HG02938 (cell line): ENCODE results near the gene TMSB4X.
A peak's percentile ranks its signal among the peaks of the same experiment; 100 is the strongest.
"Not testable (repeated sequence)": the region's sequence is repeated elsewhere in the genome, so short reads cannot be mapped to it uniquely, and the experiment has no call there.

Experiments used
- ATAC-seq: cut with Tn5 transposase; IDR thresholded peaks from one replicate; pipeline ENCODE4 v1.9.1; 2021; ENCODE audit warnings: mild to moderate bottlenecking, moderate library complexity; ENCODE audit not compliant: unreplicated experiment

The TMSB4X gene

DNA sequence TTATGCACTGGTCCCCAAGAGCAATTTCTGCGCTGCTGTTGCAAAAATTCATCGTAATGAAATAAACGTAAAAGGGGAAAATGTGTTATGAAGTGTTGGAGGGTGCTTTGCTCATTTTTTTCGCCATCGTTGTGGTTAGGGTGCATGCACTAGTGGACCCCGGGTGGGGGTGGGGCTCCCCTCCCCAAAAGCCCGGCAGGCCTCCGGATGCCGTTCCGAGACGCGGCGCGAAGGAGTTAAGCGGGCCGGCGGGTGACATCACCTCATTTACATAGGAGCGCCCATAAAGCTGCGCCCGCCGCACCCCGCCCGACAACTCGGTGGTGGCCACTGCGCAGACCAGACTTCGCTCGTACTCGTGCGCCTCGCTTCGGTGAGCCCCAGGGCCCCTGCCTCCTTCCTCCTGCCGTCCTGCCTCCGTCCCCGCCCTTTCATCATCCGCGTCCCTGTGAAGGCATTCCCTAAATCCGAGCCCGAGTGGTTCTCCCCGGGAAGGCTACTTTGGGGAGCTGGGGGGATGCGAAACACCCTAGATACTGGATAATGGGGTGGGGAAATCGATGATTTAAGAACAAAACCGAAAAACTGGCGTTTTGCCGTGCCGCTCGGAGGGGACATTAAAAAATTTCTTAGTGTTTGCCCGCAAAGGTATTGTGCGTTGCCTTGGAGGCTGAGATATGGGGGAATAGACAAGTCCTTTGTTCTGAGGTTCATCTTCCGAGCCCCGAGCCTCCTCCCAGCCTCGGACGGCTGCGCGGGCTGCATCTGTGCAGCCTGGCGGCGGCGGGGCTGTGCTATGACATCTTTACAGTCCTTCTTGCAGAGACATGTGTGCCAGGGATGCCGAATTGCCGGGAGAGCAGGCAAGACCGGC lies at the start of gene TMSB4X:
Gene TMSB4X (plus strand): TSS at position 315 of the 874 bp plus-strand sequence.
- peak; percentile 38 for ATAC-seq

DNA sequence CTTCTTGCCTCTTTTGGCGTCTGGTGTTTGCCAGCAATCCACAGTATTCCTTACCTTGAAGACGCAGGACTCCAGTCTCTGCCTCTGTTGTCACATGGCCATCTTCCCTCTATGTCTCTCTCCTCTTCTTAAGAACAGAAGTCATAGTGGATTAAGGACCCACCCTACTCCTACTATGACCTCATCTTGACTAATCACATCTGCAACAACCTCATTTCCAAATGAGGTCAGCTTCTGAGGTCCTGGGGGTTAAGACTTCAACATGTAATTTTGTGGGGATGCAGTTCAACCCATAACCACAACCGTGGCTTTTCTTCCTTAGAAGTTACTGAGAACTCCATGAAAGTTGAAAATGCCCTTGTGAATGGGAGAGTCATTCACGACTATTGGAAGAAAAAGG lies 45.2 kb upstream of the TMSB4X start:
- no peak for ATAC-seq

DNA sequence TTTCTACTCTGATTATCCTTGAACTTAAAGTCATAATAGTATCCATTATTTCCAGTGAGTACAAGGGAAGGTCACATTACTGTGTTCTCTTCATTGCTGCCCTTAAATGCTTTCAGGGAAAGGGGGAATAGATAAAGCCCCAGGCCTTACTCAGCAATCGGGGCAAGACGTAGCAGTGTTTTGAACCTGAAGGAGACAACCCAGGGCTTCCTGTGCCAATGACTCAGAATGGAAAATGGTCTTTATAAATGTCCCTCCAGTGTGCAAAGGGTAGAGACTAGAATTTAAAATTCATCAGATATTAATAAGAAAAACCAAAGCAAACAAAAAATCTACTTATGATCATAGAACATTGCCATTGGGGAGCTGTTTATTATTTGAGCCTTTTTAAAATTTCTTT lies 44.8 kb upstream of the TMSB4X start:
- no peak for ATAC-seq

DNA sequence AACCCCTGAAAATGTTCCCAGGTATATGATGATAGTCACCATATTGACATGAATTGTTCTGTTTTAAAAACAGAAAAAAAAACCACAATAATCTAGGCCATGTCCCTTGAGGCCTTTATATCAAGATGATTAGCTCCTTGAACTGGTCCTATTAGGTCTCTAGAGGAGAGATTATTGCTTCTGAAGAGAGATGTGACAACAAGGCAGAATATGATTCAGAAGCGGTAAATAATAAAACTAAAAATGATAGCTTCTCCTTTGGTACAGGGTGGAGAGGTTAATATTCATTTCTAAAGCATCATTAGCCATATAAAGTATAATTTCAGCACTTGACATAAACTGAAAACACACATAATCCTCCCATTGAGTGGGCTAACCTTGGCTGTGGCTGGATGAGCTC lies 42.7 kb upstream of the TMSB4X start:
- no peak for ATAC-seq

DNA sequence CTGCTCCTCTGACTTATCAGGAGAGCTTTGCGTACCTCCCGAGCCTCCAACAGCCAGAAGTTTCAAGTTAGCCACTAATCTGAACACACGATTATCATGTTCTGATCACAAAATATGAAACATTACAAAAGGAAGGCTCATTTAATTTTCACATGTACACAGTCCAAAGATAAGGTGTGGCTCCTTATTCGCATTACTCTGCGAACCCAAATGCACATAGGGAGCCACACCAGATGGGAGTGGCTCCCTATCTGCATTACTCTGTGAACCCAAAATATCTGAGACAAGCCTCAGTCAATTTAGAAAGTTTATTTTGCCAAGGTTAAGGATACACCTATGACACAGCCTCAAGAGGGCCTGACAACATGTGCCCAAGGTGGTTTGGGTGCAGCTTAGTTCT lies 40.1 kb upstream of the TMSB4X start:
- no peak for ATAC-seq

DNA sequence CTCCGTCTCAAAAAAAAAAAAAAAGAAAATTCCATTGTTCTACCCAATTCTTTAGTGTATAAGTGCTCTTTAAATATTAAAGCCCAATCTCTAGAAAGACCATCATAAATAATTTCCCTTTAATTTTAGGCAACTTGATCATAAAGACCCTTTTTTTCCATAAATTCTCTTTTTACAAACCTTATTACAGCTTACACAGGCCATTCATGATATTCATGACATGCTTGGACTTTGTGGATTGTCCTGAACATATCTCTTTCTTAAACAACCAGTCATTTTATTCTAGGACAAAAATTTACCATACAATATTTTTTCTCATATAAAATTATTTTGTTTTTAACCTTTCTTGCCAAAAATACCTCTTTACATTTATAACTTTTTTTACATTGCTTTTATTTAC lies 38.0 kb upstream of the TMSB4X start:
- ATAC-seq, result no peak

DNA sequence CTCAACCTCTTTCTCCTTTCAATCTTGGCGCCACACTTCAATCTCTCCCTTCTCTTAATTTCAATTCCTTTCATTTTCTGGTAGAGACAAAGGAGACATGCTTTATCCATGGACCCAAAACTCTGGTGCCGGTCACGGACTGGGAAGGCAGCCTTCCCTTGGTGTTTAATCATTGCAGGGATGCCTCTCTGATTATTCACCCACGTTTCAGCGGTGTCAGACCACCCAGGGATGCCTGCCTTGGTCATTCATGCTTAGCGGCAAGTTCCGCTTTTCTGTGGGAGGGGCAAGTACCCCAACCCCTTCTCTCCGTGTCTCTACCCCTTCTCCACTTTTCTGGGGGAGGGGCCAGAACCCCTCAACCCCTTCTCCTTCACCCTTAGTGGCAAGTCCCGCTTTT lies 34.4 kb upstream of the TMSB4X start:
- not testable (repeated sequence) for ATAC-seq

DNA sequence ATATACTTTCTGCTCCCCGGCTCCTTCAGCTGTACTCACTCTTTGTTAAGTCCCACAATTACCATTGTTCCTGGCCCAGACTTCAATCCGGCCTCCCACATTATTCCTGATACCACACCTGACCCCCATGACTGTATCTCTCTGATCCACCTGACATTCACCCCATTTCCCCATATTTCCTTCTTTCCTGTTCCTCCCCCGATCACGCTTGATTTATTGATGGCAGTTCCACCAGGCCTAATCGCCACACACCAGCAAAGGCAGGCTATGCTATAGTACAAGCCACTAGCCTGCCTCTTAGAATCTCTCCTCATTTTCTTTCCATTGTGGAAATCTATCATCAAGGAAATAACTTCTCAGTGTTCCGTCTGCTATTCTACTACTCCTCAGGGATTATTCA lies 31.3 kb upstream of the TMSB4X start:
- ATAC-seq, result not testable (repeated sequence)

DNA sequence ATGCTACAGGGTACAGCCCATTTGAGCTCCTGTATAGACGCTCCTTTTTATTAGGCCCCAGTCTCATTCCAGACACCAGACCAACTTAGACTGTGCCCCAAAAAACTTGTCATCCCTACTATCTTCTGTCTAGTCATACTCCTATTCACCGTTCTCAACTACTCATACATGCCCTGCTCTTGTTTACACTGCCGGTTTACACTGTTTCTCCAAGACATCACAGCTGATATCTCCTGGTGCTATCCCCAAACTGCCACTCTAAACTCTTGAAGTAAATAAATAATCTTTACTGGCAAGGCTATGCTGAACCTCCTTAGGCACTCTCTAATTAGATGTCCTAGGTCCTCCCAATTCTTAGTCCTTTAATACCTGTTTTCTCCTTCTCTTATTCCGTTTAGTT lies 30.5 kb upstream of the TMSB4X start:
- not testable (repeated sequence) for ATAC-seq

DNA sequence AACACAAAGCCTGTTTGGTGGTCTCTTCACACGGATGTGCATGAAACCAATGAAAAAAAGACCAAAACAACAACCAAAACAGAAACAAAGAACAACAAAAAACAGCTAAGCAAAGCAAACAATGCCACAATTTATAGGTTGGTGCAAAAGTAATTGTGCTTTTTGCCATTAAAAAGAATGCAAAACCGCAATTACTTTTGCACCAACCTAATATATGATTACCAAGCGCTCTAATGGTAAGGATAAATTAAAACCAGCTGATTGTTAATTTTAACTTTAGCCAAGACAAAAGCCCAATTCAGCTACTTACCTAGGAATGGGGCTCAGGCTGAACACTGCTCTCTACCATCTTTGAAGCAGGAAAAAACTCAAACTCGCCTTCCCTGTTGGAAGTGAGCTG lies 29.4 kb upstream of the TMSB4X start:
- ATAC-seq, result no peak

DNA sequence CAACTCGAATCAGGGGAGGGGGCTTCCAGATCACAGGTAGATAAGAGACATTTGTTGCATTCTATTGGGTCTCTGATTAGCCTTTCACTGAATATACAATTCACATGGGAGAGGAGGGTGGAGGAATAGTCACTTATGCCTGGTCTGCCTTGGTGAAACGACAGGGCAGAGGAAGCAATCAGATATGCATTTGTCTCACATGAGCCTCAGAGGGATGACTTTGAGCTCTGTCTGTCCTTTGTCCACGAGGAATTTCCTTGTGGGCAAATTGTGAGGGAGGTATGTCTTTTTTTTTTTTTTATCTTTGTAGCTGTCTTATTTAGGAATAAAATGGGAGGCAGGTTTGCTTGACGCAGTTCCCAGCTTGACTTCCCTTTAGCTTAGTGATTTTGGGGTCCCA lies 28.5 kb upstream of the TMSB4X start:
- ATAC-seq, result no peak

DNA sequence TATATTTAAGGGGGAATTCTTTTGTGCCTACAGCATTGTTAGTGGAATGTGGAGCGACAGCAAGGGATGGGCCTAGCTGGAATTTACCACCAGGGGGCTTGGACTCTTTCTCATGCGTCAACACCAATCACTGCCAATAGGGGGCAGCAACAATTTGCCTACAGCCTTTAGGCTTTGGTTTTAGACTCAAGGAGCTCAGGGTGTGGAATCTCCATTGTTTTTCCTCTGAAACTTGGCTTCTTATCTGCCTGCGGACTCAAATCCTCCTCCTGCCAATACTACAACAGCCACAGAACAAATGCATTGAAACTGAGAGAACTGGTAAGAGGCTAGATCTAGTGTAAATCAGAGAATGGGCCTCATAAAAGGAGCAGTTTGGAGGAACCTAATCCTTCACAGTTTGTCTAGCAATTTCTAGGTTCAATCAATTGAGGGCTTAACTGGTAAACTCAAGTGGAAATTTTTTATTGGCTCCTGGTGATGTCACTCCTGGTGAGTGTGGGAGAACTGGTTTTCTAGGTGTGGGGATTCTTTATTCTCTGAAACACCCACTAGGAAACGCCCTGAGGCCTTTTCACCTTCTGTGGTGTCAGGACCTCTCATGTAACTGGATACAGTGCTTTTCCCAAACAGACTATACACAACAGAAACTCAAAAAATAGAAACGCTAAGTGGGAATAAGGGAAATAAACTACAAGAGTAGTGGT lies 27.9 kb upstream of the TMSB4X start:
- no peak for ATAC-seq

DNA sequence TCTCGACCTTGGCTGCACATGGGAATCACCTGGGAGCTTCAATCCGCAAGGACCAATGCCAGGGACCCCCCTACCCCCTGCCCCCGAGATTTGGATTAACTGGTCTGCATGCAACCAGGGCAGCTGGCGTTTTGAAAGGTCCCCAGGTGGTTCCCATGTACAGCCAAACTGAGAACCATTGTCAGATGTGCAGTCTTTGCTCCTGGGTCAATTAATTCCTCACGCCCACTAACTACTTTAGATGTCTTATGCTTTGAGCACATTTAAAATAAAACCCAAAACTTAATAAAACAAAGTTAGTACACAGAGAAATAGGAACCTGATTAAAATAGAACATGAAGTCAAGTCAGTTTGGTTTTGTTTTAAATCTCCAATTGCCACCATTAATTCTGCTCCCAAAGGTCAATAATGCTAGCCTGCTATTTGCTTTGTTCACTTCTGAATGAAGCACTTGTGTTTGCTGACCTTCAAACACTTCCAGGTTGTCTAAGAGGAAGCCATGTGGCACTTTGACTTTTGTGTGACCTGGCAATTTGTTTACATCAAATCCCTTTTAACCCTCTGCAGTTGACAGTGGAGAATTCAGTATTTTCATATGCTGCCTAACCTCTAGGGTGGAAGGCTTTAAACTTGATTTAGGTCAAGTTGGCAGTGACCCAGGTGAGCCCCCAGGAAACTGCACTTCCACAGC lies 27.2 kb upstream of the TMSB4X start:
- ATAC-seq, result no peak

DNA sequence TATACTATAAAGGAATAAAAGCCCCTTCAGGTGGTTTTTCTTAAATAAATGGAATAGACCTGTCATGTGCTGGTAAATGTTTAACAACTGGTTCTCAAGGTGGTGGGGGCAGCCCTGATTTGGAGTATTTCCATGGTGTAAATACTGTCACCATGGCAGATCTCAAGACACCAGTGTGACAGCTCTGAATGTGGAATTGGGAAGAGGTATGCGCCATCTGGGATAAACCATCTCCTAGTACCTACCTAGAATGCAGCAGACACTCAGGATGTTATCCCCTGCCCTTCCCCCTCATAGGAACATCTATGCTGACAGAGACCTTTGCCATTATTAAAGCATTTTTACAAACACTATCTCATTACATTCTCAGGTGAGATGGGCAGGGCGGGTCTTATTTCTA lies 26.4 kb upstream of the TMSB4X start:
- ATAC-seq, result no peak

DNA sequence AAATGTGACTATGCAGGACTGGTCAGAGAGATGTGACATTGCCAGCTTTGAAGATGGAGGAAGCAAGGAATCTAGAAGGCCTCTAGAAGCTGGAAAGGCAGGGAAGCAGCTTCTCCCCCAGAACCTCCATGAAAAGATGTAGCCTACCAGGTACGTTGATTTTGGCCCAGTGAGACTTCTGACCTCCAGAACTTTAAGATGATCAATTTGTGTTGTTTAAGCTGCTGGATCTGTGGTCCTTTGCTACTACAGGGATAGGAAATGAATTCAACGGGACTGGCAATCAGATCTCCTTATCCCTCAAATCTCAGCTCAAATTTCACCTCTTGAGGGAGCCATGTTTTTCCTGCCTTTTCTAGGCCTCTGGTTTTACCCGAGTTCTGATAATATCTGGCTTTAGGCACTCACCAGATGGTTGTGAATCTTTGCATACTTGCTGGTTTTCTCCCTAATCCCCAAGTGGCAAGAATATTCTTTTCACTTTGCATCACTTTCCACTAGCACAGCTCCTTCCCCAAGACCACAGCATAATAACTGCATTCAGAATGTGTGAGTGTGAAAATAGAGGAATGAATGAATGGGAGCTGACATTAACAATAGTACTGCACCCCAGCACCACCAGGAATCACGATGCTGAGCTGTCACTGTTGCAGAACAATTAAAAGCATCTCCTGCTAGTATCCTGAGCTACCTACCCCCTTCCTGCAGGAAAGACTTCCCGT lies 25.5 kb upstream of the TMSB4X start:
- no peak for ATAC-seq

DNA sequence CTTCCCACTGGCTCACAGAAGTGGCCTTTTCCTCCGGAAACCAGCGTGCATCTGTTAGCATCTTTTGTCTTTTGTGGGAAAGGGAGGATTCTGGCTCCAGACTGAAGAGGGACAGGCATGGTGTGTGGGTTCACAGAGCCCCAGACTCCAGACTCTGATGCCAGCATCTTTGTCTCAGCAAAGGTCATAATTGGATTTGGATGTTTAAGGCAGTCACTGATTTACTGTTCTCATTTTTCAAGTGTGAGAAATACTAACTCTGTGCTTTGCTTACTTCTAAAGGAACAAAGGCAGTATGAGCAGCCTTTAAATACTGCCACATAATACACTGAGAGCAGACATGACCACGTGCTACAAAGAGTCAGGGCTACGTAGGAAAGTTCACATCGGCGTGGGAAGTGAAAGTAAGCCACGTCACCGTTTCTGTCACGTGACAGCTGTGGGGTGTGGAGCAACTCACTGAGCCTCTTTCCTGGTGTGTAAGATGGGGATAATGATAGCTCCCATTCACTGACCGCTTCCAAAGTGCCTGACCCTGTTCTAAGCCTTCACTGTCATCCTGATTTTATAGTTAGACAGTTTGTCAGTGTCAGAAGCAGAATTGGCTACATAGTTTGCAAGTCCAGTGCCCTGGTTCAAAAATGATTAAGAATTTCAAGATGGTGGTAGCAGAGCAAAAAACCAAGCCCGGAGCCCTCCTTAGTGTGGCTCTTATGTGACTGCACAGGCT lies 24.8 kb upstream of the TMSB4X start:
- peak; percentile 45 for ATAC-seq

DNA sequence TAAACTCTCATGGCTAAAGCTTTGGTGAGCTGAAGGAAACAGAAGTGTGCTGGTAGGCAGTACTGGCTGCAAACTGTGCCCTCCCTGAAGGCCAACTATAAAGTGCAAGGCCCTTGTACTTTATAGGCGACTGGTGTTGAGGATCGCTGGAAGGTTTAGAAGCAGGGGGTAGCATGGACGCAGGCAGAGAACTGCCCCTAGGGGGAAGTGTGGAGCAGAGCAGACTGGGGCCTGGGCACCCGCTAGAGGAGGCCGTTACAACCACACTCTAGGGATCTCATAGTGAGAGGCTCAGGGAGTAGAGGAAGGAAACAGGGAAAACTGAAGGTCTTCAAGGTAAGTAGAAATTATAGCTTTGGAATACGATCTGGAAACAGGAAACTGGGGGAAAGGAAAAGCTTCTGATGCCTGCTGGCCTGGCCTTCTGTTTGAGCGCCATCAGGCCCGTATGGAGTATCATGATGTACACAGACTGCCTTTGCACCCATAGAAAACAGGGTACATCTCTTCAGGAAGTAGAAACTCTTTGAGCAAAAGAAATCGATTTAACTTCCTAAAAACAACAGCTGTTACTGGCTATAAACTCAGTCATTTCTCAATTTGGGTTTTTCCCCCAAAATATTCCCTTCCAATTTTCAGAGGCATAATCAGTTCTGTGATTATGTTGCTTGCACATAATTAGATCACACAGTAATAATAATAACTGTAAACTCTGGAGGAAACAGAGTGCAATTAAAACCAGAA lies 23.9 kb upstream of the TMSB4X start:
- peak; percentile 48 for ATAC-seq

DNA sequence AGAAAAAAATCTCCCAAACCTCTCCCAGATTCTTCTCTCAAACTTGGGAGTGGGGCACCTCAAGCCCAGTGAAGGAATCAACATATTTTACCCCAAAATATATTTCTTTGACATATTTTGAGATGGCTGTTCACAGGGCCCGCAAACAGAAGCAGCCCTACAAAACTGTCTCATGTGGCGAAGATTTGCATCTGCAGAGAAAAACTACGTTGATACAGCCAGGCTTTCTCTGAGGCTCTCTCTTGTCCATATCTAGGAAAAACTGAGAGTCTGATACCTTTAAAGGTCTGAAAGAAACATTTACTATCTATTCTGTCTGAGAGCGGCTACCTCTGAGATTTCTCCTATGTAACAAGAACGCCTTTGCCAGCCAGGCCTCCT lies 23.3 kb upstream of the TMSB4X start:
- no peak for ATAC-seq

DNA sequence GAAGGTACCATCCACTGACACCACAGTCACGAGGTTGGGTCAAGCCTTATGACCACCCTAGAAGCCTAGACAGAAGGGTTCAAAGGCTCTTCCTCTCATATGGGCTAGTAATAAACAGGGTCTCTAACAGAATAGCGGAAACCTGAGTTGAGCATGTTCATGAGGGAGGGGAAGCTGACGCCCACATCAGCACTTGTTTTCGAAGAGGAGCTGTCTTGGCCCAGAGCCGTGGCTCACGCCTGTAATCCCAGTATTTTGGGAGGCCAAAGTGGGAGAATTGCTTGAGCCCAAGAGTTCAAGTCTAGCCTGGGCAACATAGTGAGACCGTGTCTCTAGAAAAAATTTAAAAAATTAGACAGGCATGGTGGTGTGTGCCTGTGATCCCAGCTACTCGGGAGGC lies 21.5 kb upstream of the TMSB4X start:
- no peak for ATAC-seq

DNA sequence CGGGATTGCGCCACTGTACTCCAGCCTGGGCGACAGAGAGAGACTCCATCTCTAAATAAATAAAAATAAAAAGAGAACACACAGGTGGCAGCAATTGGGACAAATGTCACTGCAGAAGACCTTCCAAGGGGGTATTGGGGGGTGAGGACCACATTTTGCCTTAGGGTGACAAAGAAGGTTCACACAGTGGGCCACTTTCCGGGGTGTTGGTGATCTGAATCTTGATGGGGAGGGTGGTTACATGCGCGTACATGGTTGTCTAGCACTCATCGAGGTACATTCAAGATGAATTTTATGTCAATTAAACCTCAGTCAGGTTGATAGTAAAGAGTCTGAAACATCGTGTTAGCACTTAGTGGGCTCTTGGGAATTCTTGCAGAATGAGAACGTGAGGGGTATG lies 20.5 kb upstream of the TMSB4X start:
- no peak for ATAC-seq
